SK-N-MC (cell line): ENCODE results near the gene NANP.
"Not testable (repeated sequence)": the region's sequence is repeated elsewhere in the genome, so short reads cannot be mapped to it uniquely, and the experiment has no call there.

Experiments
- DNase-seq: peaks from one replicate; pipeline ENCODE4 v3.0.0-alpha.2; 2011; ENCODE audit warnings: low read depth, low spot score
- H3K27ac ChIP-seq: fragments of 200-600 bp; sonication (generic); 2 replicates; pipeline ENCODE4 v1.5.1; 2016; ENCODE audit warnings: mixed run types
- H3K36me3 ChIP-seq: fragments of 200-600 bp; sonication (generic); 2 replicates; pipeline ENCODE4 v1.6.1; 2017; ENCODE audit warnings: antibody characterized with exemption, low read length, mixed read lengths; ENCODE audit not compliant: insufficient read depth
- H3K4me3 ChIP-seq: fragments of 200-600 bp; sonication (generic); 2 replicates; pipeline ENCODE4 v1.5.1; 2016
- H3K9ac ChIP-seq: fragments of 200-600 bp; sonication (generic); 2 replicates; pipeline ENCODE4 v1.8.0; 2017; ENCODE audit warnings: mixed run types, mixed read lengths; ENCODE audit not compliant: insufficient read length
- H3K9me3 ChIP-seq: fragments of 200-600 bp; sonication (generic); 2 replicates; pipeline ENCODE4 v1.6.1; 2017; ENCODE audit warnings: low read depth, mild to moderate bottlenecking, antibody characterized with exemption, low read length, moderate library complexity, mixed read lengths
- EZH2 ChIP-seq: fragments of 200-600 bp; sonication (generic); IDR thresholded peaks from one replicate; pipeline ENCODE4 v1.6.1; 2017; ENCODE audit warnings: antibody characterized with exemption
- FOXP2 ChIP-seq: optimal IDR thresholded peaks from 2 replicates; pipeline ENCODE3; 2011; ENCODE audit warnings: mild to moderate bottlenecking, moderate library complexity; ENCODE audit not compliant: insufficient read depth; ENCODE audit errors: extremely low read length, control extremely low read depth
- POLR2AphosphoS5 ChIP-seq: IDR thresholded peaks from 2 replicates; pipeline ENCODE4 v1.6.1; 2012; ENCODE audit warnings: mild to moderate bottlenecking, low read depth, low read length, borderline replicate concordance

Gene NANP, protein sequence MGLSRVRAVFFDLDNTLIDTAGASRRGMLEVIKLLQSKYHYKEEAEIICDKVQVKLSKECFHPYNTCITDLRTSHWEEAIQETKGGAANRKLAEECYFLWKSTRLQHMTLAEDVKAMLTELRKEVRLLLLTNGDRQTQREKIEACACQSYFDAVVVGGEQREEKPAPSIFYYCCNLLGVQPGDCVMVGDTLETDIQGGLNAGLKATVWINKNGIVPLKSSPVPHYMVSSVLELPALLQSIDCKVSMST

DNA sequence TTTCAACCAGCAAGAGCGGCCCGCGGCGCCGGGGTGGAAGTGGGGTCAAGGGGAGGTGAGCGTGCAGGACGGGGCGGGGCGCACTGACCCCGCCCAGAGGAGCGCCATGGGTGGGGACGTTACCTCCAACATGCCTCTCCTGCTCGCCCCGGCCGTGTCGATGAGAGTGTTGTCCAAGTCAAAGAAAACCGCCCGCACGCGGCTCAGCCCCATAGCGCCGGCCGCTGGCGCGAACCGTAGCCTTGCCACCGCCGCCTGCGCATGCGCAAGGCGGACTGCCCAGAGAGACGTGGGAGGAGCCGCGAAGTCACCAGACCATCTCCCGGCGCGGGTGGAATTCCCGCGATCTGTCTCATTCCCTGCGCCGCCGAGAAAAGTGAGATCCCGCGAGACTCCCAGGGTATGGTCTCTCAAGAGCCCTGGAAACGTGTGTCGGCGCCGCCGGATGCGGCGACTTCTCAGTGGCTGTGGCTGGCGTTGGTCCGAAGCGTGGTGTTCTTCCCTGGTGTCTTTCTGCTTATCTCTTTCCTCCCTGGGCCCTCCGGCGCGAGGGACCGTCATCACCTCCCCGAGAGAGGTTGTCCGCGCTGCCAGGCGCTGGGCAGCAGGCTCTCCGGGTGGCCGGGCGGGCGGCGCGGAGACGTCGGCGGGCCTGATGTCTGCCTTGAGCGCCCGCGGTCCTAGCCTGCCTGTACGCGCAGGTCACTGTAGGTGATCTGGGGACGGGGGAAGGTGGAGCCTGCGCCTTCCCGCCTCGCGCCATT, at the start of gene NANP:
TSS of gene NANP (minus strand) at position 279 of the 764 bp plus-strand sequence. CDS start at position 213, 66 bp downstream.
- peak; percentile 76 for DNase-seq
- Histone ChIP-seq H3K4me3 (peak within 1 kb of the TSS; percentile 96), H3K9ac (peak within 1 kb of the TSS; percentile 100), H3K27ac (peak within 1 kb of the TSS; percentile 90), H3K9me3 (no peaks in the 10 kb centered on the region), H3K36me3 (peaks cover 4% of the 10 kb centered on the region)
- no peak for TF ChIP-seq FOXP2
- peak; percentile 96 for TF ChIP-seq POLR2AphosphoS5

DNA sequence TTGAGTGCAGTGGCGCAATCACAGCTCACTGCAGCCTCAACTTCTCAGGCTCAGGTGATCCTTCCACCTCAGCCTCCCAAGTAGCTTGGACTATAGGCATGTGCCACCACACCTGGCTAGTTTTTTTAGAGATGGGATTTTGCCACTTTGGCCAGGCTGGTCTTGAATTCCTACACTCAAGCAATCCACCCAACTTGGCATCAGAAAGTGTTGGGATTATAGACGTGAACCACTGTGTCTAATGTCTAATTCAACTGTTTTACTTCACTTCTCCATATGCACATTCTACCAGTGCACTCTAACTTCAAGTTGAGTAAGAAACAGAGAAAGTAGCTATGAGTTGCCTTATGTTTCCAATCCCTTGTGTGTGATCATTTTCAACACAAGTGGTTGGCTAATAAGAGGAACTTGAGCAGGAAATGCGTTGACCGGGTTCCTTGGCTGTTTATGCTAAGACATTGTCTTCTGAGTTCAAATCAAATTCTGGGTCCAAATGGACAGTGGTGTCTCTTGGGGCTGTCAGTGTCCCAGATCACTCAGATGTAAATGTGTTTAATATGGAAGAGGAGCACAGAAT, 48.9 kb upstream of the NANP start:
- H3K4me3 ChIP-seq, result no peak overlapping the region
- TF ChIP-seq POLR2AphosphoS5, result no peak
- TF ChIP-seq EZH2, result no peak
- no peak for TF ChIP-seq FOXP2
- no peak for DNase-seq
- H3K9me3 ChIP-seq, result no peaks in the 10 kb centered on the region
- peaks cover 45% of the 10 kb centered on the region for H3K36me3 ChIP-seq
- H3K27ac ChIP-seq, result no peak overlapping the region
- H3K9ac ChIP-seq, result no peak overlapping the region

DNA sequence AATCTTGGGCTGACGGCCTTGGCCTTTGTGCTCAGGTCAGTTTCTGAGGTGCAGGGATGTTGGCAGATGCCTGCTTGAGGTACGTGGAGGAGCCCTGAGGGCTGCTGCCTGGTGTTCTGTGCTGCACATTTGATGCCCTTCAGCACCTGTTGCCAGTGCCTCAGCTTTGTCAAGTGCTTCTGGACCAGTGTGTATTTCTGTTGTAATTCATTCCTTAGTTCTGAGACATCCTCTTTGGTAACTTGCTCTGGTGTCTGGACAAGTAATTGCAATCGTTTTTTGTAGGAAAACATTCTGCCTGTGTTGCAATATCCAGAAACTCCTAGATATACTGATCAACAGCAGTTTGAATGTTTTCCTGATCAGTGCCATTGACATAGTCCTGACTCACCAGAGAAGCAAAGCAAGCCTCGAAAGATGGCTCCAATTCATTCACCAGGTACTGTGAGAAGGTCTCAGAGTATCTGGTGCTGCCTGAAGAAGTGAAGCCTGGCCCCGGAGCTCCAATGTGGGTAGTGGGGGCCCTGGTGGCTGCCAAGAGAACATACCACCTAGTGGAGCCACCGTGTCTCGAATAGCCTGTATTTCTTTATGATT, 46.1 kb upstream of the NANP start:
- no peak for DNase-seq

DNA sequence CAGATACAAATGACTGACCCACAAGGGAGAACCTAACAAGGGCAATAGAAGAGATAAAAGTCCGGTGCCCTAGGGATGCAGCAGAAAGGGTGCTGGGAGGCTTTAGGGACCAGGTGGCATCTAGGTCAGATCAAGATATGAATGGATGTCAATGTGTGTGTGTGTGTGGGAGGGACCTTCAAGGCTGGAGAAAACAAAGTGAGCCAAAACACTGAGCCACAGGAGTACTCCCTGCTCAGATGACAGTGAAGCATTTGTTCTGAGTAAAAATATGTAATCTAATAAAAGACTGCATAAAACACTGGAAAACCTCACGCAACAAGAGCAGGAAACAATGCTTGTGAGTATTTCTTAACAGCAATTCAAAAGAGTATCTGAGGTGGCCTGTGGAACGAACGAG, 44.6 kb upstream of the NANP start:
- DNase-seq, result no peak
- Histone ChIP-seq H3K9ac (no peak overlapping the region), H3K4me3 (no peak overlapping the region), H3K36me3 (peaks cover 5% of the 10 kb centered on the region; the same call in 1 of the 2 replicates), H3K27ac (no peak overlapping the region), H3K9me3 (no peaks in the 10 kb centered on the region)
- TF ChIP-seq POLR2AphosphoS5 (no peak), EZH2 (no peak), FOXP2 (no peak)

More for the DNA sequence above, 46.1 kb upstream of the NANP start:
- Histone ChIP-seq H3K36me3 (peaks cover 17% of the 10 kb centered on the region), H3K9me3 (no peaks in the 10 kb centered on the region), H3K4me3 (no peak overlapping the region), H3K27ac (no peak overlapping the region), H3K9ac (no peak overlapping the region)
- no peak for TF ChIP-seq FOXP2
- no peak for TF ChIP-seq EZH2

DNA sequence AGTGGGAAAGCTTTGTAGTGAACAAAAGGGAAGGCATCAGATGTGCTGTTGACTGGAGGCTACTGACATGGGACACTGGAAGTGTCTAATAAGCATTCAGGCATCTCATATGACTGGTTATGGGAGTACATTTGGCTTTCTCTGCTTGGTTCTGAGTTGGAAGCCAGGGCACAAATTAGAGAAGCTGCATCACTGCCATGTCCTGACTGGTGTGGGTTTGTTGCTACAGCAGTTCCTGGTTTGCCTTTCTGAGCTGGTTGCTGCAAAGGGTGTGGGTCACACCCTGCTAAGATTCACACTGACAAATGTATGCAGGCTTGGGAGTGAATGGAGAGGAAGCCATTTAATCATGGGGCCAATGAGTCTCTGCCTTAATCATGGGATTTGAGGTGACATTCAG, 36.2 kb upstream of the NANP start:
- Histone ChIP-seq H3K27ac (no peak overlapping the region), H3K9ac (no peak overlapping the region), H3K36me3 (no peaks in the 10 kb centered on the region), H3K4me3 (no peak overlapping the region), H3K9me3 (peaks cover 3% of the 10 kb centered on the region; the same call in 1 of the 2 replicates)
- TF ChIP-seq POLR2AphosphoS5, result no peak
- no peak for TF ChIP-seq EZH2
- no peak for TF ChIP-seq FOXP2
- no peak for DNase-seq

DNA sequence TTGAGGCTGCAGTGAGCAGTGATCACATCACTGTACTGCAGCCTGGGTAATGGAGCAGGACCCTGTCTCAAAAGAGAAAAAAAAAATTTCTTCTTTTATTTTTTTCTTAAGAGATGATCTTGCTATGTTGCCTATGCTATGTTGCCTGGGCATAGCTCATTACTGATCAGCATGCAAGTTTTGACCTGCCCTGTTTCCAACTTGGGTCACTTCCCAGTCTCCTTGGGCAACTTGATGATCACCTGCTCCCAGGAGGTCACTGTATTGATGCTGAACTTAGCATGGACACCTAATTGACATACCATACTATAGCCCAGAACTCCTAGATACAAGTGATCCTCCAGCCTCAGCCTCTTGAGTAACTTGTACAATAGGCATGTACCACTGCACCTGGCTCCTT, 30.7 kb upstream of the NANP start:
- no peaks in the 10 kb centered on the region for H3K9me3 ChIP-seq
- no peak overlapping the region for H3K9ac ChIP-seq
- TF ChIP-seq POLR2AphosphoS5 (no peak), FOXP2 (no peak), EZH2 (no peak)
- no peak overlapping the region for H3K27ac ChIP-seq
- no peak overlapping the region for H3K4me3 ChIP-seq
- DNase-seq, result no peak
- H3K36me3 ChIP-seq, result no peaks in the 10 kb centered on the region

DNA sequence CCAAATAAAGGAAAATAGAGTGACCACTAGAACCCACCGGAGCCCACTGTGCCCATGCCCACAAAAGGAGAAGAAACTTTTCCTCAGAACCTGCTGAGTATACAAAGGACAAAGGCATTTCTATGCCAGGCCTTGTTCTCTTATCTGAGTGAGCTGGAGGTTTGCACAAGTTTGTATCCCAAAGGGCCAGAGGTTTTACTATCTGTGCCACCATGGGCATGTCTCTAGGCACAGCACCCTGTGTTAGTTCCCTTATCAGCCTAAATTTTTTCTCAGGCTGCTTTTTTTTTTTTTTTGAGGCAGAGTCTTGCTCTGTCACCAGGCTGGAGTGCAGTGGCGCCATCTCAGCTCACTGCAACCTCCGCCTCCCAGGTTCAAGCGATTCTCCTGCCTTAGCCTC, 29.1 kb upstream of the NANP start:
- DNase-seq, H3K36me3 ChIP-seq, H3K4me3 ChIP-seq, H3K9ac ChIP-seq, H3K27ac ChIP-seq, H3K9me3 ChIP-seq: not testable (repeated sequence)

DNA sequence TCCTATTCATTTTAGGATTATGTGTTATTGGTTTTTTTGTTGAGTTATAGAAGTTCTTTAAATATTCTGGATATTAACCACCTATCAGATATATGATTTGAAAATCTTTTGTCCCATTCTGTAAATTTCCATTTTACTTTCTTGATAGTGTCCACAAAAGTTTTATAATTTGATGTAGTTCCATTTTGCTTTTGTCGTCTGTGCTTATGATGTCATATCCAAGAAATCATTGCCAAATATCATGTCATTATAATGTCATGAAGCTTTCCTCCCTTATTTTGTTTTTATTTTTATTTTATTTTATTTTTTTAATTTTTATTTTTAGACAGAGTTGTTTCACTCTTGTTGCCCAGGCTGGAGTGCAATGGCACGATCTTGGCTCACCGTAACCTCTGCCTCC, 21.0 kb upstream of the NANP start:
- no peak for TF ChIP-seq EZH2
- TF ChIP-seq POLR2AphosphoS5, result no peak
- no peak for TF ChIP-seq FOXP2
- no peak for DNase-seq
- Histone ChIP-seq H3K27ac (no peak overlapping the region), H3K36me3 (no peaks in the 10 kb centered on the region), H3K9me3 (no peaks in the 10 kb centered on the region), H3K9ac (no peak overlapping the region), H3K4me3 (no peak overlapping the region)

DNA sequence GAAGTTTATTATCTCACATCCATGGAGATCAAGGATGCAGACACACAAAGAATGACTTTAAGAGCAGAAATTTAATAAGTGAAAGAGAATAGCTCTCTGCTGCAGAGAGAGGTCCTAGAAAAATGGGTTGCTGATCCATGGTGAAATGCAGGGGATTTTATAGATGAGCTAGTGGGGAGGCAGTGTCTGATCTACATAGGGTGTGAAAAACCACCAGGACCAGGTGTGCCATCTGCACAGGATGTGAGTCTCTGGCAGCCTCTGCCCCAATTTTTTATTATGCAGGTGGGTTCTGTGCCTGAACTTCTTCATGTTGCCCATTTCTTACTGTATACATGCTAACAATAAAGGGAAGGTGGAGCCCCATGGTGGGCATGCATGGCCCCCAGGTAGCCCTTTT, 19.9 kb upstream of the NANP start:
- TF ChIP-seq POLR2AphosphoS5, result no peak
- TF ChIP-seq FOXP2, result no peak
- TF ChIP-seq EZH2, result no peak
- H3K27ac ChIP-seq, result no peak overlapping the region

More for the DNA sequence above, 19.9 kb upstream of the NANP start:
- Histone ChIP-seq H3K9ac (no peak overlapping the region), H3K36me3 (no peaks in the 10 kb centered on the region), H3K4me3 (no peak overlapping the region), H3K9me3 (no peaks in the 10 kb centered on the region)
- DNase-seq, result no peak
